Stimulated activated CD8-positive, alpha-beta memory T cell treated with anti-CD3 and anti-CD28 coated beads, Interleukin-15, amount 100 ng/mL, for 4 hours (primary cell): Measurements from ENCODE around the gene INAFM1.

ENCODE experiments used
- DNase-seq, 2 donors: peaks; one replicate each; pipeline ENCODE4 v3.0.0-alpha.2; 2020; ENCODE audit warnings: low read depth in 2 of 2

Gene INAFM1

DNA sequence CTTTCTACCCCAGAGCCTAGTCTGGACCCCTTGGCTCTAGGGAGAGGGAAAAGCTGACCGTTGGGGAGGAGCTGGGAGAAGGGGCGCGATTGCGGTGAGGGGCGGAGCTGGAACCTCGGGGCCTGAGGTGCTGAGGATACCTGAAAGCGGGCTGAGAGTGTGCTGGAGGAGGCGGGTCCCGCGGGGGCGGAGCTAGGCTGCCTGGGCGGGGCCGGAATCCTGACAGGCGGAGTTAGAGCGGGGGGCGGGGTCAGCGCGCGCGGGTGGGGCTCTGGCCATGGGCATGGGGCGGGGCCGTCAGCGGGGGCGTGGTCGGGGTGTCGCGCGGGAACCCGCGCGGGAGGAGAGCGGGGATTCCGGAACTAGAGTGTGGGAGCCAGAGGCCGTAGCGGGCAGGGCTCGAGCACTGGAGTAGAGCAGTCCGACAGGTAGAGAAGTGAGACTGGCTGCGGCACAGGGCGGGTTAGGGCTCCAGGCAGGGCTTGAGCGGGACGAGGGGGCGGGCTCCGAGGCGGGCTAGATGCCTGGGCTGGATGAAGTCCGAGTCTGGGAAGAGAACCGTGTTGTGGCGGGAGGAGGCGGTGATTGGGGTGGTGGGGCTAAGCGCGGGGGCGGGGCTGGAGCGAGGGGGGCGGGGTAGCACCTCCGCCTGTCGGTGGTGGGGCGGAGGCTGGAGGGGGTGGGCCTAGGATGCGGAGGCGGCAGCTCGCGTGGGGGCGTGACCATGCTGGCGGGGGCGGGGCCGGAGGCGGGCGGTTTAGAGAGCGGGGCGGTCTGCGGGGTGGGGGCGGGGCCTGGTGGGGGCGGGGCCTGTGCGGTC, at the start of gene INAFM1:
Gene INAFM1 (plus strand): TSS at position 815 of the 820 bp plus-strand sequence. CDS start 35 bp downstream, outside the sequence.
- peak; percentile 98 to 99 for DNase-seq

GRCh38 chr19:47225746-47226425, 48.8 kb upstream of the INAFM1 start:
- DNase-seq: peak; percentile 67 to 72

- no peak for DNase-seq
These were observed 48.0 kb upstream of the INAFM1 start for GRCh38 chr19:47226426-47227351.

- no peak for DNase-seq
These were observed 47.1 kb upstream of the INAFM1 start for GRCh38 chr19:47227352-47228167.

DNA sequence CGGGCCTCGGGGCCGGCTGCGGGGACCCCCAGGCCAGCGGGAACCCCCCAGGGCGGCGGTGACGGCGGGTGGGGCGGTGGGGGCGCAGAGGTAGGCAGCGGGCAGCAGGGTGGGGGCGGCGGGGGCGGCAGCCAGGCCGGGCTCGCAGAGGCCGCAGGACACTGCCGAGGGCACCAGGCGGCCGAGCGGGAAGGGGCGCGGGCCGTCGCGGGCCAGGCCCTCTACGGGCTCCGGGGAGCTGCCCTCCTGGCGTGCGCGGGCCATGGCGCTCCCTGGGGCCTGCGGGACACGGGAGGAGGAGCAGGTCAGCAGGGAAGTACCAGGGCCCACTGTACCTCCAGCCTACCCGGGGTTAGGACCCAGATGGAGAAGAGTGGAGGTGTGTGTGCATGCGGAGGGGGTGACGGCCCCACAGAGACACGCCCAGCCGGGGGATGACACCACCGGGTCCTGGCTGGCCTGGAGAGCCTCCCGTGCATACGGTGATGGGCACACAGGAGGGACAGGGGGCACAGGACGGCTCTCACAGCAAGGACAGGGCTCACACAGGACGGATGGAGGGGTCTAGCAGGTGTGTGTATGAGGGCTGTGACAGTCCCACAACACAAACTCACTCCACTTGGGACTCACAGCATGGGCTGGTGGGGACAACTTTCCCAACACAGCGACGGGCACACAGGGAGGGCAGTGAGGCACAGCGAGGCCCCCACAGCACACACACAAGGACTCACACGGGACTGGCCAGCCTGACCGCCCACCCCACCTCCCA, 46.3 kb upstream of the INAFM1 start:
- DNase-seq: no peak

DNA sequence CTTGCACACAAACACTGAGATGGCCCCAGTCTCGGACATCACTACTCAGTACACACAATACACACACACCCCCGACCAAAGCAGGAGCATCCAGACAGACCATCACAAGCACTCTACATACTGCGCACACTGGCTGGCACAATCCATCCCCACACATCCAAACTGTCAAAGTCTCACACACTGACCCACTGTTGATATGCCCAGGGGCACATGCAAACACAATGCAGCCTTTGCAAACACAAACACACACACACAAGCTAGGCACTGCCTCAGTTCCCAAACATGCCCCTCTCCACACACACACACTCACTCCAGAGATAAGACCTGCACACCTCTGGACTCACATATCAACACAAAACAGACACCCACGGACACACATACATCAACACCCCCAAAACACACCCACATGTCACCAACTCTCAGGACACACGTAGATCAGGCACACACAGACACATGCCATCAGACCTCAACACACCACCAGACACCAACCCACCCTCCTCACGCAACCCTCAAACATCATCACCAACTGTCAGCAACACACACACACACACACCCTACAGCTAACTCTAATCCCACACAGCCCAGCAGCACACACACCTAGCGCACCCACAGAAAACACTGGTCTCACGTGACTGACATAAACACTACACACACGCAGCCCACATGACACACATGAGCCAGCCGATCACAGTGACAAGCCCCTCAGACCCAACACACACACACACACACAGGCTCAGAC, 45.6 kb upstream of the INAFM1 start:
- no peak for DNase-seq

DNA sequence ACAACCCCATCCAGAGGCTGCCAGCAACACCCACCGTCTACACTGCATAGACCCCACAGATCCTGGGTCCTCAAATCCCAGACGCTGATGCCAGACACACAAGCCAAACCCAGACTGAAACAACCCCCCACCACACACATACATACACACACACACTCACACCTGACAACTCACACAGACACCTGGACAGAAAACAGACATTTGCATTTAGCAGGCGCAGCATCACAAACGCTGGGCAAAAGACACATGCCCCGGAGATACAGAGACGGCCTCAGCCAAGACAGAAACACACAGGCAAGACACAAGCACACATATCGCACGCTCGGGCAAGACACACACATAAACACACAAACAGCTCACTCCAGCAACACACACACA, 45.0 kb upstream of the INAFM1 start:
- DNase-seq: no peak

DNA sequence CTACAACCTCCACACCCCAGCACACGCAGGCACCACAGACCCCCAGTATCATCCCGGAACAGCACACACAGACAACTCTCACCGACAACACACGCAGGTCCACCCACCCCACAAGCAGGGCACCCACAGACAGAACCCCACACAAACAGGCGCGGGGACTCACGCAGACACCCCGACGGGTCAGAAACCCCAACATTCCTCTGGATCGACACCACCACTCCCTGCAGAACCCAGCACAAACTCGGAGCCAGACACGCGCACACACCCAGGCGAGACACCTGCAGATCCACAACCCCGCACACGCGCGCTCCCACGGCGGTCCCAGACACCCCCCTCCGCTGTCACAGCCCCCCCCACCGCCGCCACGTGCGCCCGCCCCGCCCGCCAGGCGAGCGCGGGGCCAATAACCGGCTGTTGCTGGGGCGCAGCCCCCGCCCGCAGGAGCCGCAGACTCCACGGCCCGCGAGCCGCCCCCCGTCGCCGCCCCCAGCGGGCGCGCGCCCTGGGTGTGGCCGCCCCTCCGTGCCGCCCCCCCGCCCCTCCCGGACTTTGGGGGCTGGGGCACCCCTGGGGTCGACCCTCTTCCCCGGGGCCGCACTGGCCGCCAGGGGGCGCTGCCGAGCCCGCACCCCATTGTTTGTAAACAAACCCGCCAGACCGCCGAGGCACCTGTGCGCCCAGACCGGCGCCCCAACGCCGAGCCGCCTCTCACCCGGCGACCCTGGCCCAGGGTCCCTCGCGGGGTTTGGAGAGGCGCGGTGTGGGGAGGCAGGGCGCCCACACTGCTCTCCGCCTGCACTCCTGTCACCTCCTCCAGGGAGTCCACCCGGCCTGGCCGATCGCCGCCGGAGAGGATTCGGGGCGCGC, 44.4 kb upstream of the INAFM1 start:
- peak; percentile 53 to 67 for DNase-seq

DNA sequence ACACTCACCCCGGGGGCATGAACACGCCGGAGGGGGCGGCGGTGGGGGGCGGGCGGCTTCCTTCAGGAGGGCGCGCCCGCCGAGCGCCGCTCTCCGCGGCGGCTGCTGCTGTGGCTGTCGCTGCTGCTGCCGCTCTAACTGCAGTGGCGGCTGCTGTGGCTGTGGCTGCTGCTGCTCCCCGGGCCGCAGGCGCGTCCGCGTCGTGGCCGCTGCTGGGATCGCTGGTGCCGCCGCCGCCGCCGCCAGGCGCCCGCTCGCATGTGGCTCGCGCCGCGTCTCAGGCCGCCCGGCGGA, 43.8 kb upstream of the INAFM1 start, which contains the start of gene BBC3:
Gene BBC3 (minus strand): TSS at position 279 of the 294 bp plus-strand sequence. CDS start 2,768 bp downstream, outside the sequence.
- DNase-seq: no peak

DNA sequence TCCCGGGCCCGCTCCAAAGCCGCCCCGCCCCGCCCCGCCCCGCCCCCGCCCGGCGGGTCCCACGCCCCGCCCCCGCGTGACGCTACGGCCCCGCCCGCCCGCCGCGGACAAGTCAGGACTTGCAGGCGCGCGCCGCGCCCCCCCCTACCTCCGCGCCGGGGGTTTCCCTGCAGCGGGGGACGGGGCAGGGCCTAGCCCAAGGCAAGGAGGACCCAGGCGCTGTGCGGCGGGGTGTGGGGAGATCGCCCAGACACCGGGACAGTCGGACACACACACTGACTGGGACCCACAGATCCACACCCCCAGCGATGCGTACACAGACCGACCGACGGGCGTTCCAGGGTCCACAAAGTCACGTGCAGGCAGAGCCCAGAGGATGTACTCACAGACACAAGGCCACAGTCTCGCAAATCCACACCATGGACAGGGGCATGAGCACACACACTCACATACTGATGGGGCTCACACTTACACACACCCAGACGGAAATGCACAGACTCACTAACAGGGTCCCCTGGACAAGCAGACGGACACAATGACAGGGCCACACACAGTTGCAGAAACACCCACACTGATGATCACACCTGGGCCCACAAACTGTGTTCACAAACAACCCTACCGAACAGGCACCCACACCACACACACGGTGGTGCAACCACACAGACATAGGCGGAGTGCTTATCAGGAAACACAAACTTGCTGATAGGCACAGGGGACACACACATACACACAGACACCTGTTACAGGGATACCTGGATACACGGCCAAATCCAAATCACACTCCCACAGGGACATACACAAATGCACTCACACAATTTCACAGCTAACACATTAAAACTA, 43.2 kb upstream of the INAFM1 start:
- peak; percentile 85 to 86 for DNase-seq

GRCh38 chr19:47232422-47233211, 42.1 kb upstream of the INAFM1 start:
- no peak for DNase-seq

GRCh38 chr19:47236072-47236675, 38.5 kb upstream of the INAFM1 start:
- no peak for DNase-seq

DNA sequence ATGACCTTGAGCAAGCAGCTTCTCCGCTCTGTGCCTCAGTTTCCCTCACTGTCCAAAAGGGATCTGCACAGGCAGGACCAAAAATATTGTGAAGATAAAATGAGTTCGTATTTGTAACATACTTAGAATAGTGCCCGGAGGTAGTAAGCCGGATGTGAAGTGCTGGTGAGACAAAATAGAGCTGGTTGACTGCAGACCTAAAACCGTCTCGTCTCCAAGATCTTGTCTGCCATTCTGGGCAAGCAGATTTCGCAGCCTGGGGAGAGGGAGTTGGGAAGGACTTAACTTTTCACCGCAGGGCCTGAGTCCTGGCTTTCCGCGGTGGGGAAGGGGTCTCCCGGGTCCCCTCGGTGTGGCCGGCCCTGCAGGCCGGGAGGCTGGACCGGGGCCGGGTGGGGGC, 35.5 kb upstream of the INAFM1 start:
- DNase-seq: no peak

- peak in 1 of 2 donors; percentile 35 for DNase-seq
These were observed 34.9 kb upstream of the INAFM1 start for GRCh38 chr19:47239610-47240296.

GRCh38 chr19:47240556-47240955, 34.1 kb upstream of the INAFM1 start:
- no peak for DNase-seq
